Activated CD4-positive, alpha-beta T cell treated with anti-CD3 and anti-CD28 coated beads, Interleukin-2, amount 10 ng/mL, durations not matched to agents 24 days and 14 days (primary cell): ENCODE data around the gene CGB5. TPM values are rescaled to one million over a fixed set of nuclear protein-coding genes. Genes with fewer than 3 reads are reported as not detected.
"Not testable (repeated sequence)": the region's sequence is repeated elsewhere in the genome, so short reads cannot be mapped to it uniquely, and the experiment has no call there.

Experiments
- DNase-seq: peaks from one replicate; pipeline ENCODE4 v3.0.0; 2022
- H3K27ac Mint-ChIP-seq: one replicate; pipeline ENCODE4 v1.8.0; 2022; ENCODE audit warnings: mild to moderate bottlenecking, mixed read lengths
- H3K27me3 Mint-ChIP-seq: one replicate; pipeline ENCODE4 v1.8.0; 2022; ENCODE audit warnings: mixed read lengths
- H3K36me3 Mint-ChIP-seq: one replicate; pipeline ENCODE4 v1.8.0; 2022; ENCODE audit warnings: low read depth, mild to moderate bottlenecking, mixed read lengths
- H3K4me1 Mint-ChIP-seq: one replicate; pipeline ENCODE4 v1.8.0; 2021; ENCODE audit warnings: mixed read lengths
- H3K4me3 Mint-ChIP-seq: one replicate; pipeline ENCODE4 v1.8.0; 2022; ENCODE audit warnings: mild to moderate bottlenecking, moderate library complexity, mixed read lengths
- H3K9me3 Mint-ChIP-seq: one replicate; pipeline ENCODE4 v1.8.0; 2021; ENCODE audit warnings: mixed read lengths
- intact Hi-C: fragments of 100-400 bp; cut with micrococcal nuclease; formaldehyde crosslinking; loops from one replicate; pipeline ENCODE4 v1.15.1; 2023
- total RNA-seq: library from RNA; stranded (reverse); gene quantifications from 2 replicates; pipeline ENCODE4 v1.2.3, GENCODE V29; 2022

CGB5 gene
- total RNA-seq, 1 donor from 2014 or later, result not detected

DNA sequence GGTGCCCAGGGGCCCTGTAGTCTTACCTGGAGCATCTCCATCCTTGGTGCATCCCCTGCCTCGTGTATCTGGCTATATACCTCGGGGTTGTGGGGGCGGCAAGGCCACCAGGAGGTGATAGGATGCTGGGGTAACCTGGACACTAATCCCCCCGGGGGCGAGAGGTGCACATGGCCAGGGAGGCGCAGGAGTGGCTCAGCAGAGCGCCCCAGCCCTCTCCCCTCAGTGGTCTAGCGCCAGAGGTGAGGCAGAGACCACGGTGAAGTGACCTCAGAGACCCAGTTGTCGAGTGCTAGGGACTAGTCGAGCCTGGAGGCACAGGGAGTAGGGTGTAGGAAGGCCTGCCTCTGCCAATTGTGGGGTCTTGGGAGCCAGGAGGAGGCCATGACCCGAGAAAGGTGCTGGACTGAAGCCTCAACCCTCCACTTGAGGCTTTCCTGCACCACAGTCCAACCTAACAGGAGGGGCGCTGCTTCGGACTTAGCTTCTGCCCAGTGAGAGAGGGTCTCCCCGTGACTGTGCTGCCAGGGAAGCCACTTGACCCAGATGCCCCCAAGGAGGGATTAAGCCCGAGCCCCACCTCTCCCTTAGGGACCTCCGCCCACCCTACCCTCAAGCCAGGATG is 26.5 kb upstream of the CGB5 start, which contains the start of gene LHB:
Gene LHB (minus strand): TSS at position 51 of the 625 bp plus-strand sequence. CDS start 10 bp downstream, at position 41.
- Mint-ChIP-seq H3K4me3 (peak within 1 kb of the TSS; percentile 84), H3K27ac (no peak within 1 kb of the TSS), H3K9me3 (no peaks in the 10 kb centered on the region), H3K4me1 (peaks cover 20% of the 10 kb centered on the region), H3K27me3 (peaks cover 27% of the 10 kb centered on the region), H3K36me3 (peaks cover 12% of the 10 kb centered on the region)
- no peak for DNase-seq
- intact Hi-C loops, result no loop called here

DNA sequence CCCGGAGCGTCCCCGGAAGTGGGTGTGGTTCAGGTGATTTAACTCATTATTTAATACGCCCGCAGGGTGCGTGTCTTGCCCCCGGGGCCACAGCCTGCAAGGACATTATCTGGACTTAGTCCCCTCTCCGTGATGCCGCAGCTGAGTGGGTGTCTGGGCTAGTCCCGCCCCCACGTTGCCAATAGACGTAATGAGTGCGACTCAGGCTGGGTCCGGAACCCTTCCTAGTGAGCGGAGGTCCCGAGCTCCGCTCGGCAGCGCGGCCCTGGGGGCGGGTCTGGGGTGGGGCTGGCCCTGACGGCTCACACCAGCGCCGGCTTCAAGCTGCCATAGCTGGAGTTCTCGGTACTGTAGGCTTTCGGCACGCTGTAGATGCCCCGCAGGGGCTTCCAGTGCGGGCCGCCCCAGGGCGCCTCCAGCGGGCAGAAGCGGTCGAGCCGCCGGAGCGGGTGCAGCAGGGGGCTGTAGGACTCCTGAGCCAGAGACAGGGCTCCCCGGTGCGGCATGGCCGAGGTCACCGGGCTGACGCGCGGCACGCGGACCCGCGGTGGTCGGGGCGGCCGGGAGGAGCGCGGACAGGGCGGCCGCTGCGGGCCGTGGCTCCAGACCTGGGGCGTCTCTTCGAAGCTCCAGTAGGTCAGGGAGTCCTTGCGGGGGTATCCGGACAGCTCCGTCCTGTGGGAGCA is 25.8 kb upstream of the CGB5 start:
- intact Hi-C loops, result no loop called here
- Mint-ChIP-seq H3K27ac (no peak overlapping the region), H3K9me3 (no peaks in the 10 kb centered on the region), H3K27me3 (peaks cover 27% of the 10 kb centered on the region), H3K36me3 (peaks cover 9% of the 10 kb centered on the region), H3K4me3 (peak overlapping the region; percentile 84), H3K4me1 (peaks cover 20% of the 10 kb centered on the region)
- peak; percentile 89 for DNase-seq

DNA sequence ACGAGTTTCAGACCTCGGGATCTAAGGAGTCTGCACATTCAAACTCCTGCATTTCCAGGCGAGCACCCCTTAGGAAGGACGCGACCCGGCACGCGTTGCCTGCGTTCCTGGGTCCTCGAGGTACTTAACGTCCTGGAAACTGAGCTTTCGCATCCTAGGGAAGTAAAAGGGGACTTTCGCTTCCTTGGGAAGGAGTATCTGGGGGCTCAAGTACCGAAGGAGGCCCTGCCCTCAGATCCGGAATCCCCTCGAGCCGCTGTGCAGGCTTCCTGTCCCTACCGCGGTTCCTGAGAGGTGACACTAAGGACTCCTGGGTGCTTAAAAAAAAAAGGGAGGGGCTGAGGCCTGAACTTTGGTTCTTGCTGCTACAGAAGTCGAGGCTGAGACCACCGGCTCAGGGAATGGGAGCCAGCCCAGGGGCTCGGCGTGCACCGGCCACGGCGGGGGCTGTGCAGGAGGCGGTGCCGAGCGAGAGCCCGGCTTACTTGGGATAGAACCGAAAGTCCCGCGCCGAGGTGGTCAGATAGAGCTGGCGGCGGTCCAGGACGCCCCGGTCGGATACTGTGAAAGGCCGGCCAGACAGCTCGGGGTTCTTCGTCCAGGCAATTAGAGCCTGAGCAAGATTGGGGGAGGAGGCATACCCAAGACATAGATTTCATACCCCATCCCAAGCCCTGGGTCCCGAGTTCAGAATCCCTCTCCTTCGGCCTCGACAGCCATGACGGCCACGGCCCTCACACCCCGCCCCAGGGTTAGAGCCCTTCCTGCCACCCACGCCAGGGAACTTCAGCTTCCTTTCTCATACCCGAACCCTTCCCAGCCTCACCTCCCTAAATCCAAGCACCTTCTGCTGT is 25.0 kb upstream of the CGB5 start:
- Mint-ChIP-seq H3K27ac (peak overlapping the region; percentile 12), H3K27me3 (peaks cover 27% of the 10 kb centered on the region), H3K4me1 (peaks cover 20% of the 10 kb centered on the region), H3K4me3 (peak overlapping the region; percentile 84)
- H3K36me3 Mint-ChIP-seq, intact Hi-C loops, H3K9me3 Mint-ChIP-seq: not testable (repeated sequence)
- peak; percentile 76 for DNase-seq

DNA sequence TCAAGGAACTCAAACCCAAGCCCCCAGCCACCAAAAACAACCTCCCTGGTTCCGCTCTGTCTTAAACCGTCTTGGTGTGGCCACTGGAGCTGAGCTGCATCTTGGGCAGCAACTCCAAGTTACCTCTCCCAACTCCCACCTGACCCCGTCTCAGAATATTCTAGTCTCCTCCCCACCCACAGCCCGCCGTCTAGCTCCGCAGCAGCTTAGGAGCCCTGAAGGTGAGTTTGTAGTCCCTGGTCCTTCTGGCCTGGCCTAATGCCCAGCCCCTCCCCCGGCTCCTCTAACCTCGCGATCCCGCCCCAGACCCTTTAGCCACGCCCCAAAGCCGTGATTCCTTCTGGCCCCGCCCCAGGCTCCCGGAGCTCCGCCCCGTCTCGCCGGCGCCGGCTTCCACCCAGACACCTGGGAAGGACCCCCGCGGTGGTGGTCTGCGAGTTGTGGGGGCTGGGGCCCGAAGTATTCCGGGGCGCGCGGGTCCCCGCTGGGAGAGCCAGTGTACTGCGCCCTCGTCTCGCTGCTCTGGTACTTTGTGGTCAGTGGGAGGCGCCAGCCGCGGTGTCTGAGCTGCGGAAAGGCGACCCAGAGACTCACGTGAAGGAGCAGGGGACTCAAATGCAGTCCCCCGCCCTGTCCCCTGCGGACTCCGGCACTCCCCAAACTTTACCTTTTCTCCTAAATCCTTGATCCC is 24.3 kb upstream of the CGB5 start:
- Mint-ChIP-seq H3K27me3 (peaks cover 27% of the 10 kb centered on the region), H3K27ac (peak overlapping the region; percentile 12), H3K9me3 (no peaks in the 10 kb centered on the region), H3K4me1 (peaks cover 20% of the 10 kb centered on the region), H3K4me3 (peak overlapping the region; percentile 84), H3K36me3 (peaks cover 5% of the 10 kb centered on the region)
- intact Hi-C loops, result no loop called here
- DNase-seq, result peak; percentile 90

DNA sequence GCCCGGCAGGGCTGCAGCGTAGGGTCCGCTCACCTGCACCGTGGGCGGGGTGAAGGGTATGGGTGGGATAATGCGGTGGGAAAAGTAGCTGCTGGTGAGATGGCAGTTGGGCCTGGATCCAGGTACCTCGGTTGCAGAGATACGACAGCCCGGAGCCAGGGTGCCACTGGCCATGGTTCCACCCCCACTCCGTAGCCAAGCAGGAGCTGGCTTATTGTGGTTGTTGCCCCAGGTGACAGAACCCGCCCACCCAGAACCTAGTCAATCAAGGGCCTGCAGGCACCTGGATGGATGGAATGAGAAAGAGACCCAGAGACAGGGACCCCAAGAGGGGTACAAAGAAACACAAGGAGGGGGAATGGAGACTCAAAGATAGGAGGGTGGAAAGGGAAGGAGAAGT is 23.3 kb upstream of the CGB5 start:
- peaks cover 20% of the 10 kb centered on the region for H3K4me1 Mint-ChIP-seq
- H3K9me3 Mint-ChIP-seq, result no peaks in the 10 kb centered on the region
- intact Hi-C loops, result no loop called here
- H3K4me3 Mint-ChIP-seq, result peak overlapping the region; percentile 84
- H3K27ac Mint-ChIP-seq, result no peak overlapping the region
- peaks cover 27% of the 10 kb centered on the region for H3K27me3 Mint-ChIP-seq
- DNase-seq, result no peak
- peaks cover 5% of the 10 kb centered on the region for H3K36me3 Mint-ChIP-seq

DNA sequence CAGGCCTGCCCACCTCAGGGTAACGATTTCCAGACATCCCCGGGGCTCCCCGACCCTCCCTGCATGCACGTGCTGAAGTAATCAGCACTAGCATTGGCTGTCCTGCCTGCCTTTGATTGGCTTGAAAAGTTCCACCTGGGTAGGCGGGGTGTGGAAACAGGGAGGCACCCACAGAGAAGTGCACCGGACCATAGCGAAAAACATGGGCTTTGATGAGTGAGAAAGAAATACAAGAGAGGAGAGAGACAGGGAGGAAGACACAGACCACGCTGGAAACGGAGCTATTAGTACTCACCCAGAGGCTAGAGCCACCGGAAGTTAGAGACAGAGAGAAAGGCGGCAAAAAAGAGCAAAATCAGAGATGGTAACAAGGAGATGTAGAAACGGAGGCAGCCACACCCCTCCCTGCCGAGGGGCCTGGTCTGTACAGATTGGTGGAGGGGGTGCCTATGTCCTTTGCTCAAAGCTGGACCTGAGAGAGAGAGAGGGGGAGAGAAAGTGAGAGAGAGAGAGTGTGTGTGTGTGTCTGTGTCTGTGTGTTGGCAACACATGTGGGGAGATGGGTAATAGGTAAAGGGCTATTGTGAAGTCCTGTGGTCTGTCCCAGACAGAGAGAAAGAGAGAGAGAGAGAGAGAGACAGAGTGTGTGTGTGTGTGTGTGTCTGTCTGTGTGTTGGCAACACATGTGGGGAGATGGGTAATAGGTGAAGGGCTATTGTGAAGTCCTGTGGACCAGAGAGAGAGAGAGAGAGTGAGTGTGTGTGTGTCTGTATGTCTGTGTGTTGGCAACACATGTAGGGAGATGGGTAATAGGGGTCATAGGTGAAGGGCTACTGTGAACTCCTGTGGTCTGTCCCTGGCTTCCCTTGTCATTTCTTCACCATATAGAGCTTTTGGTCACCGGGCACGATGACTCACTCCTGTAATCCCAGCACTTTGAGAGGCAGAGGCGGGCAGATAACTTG is 22.4 kb upstream of the CGB5 start:
- Mint-ChIP-seq H3K4me1 (peaks cover 20% of the 10 kb centered on the region), H3K27ac (no peak overlapping the region), H3K4me3 (no peak overlapping the region), H3K9me3 (no peaks in the 10 kb centered on the region), H3K36me3 (no peaks in the 10 kb centered on the region), H3K27me3 (peaks cover 27% of the 10 kb centered on the region)
- no peak for DNase-seq
- intact Hi-C loops, result no loop called here

DNA sequence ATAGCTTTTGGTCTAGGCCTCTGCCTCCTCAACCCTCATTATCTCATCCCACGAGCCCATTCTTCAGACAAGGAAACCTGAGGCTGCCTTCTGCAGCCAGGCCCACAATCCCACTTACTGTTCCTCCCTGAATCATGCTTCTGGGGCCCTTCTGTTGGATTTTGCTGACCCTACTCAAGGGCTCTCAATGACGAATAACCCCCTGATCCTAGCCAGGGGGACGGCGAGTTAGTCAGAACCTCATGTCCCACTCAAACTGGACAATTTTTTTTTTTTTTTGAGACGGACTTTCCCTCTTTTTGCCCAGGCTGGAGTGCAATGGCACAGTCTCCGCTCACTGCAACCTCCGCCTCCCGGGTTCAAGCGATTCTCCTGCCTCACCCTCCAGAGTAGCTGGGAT is 21.5 kb upstream of the CGB5 start:
- Mint-ChIP-seq H3K36me3 (no peaks in the 10 kb centered on the region), H3K4me3 (no peak overlapping the region), H3K4me1 (peaks cover 20% of the 10 kb centered on the region), H3K9me3 (no peaks in the 10 kb centered on the region), H3K27me3 (peaks cover 27% of the 10 kb centered on the region), H3K27ac (no peak overlapping the region)
- DNase-seq, result no peak
- intact Hi-C loops, result no loop called here

DNA sequence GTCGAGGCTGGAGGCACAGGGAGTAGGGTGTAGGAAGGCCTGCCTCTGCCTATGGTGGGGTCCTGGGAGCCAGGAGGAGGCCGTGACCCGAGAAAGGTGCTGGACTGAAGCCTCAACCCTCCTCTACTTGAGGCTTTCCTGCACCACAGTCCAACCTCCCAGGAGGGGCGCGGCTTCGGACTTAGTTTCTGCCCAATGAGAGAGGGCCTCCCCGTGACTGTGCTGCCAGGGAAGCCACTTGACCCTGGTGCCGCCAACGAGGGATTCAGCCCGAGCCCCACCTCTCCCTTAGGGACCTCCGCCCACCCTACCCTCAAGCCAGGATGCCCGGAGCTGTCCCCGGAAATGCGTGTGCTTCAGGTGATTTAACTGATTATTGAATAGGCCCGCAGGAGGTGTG is 19.4 kb upstream of the CGB5 start, which contains the start of gene CGB3:
Gene CGB3 (minus strand): TSS at position 101 of the 400 bp plus-strand sequence. CDS start 362 bp downstream, outside the sequence.
- H3K9me3 Mint-ChIP-seq, H3K27ac Mint-ChIP-seq, DNase-seq, intact Hi-C loops, H3K36me3 Mint-ChIP-seq, H3K4me3 Mint-ChIP-seq: not testable (repeated sequence)
- Mint-ChIP-seq H3K4me1 (peaks cover 11% of the 10 kb centered on the region), H3K27me3 (peaks cover 20% of the 10 kb centered on the region)

DNA sequence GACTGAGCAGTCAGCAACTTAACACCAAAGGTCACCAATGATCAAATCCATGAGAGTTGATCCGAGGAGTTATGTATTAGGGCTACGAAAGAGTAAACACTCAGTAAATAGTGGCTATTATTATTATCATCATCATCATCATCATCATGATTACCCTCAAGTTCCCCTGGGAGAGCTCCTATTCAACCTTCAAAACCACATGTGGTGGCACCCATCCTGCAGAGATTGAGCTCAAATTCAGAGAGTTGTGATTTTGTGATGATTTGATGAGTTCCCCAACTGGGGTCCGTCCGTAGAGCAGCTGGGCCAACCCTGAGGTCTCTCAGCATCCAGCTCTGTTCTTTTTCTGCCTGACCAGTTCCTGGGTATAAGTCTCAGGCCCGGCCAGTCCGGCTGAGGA is 18.6 kb upstream of the CGB5 start:
- H3K9me3 Mint-ChIP-seq, H3K27ac Mint-ChIP-seq, H3K4me1 Mint-ChIP-seq, DNase-seq, H3K36me3 Mint-ChIP-seq, H3K4me3 Mint-ChIP-seq, intact Hi-C loops: not testable (repeated sequence)
- H3K27me3 Mint-ChIP-seq, result peaks cover 14% of the 10 kb centered on the region

DNA sequence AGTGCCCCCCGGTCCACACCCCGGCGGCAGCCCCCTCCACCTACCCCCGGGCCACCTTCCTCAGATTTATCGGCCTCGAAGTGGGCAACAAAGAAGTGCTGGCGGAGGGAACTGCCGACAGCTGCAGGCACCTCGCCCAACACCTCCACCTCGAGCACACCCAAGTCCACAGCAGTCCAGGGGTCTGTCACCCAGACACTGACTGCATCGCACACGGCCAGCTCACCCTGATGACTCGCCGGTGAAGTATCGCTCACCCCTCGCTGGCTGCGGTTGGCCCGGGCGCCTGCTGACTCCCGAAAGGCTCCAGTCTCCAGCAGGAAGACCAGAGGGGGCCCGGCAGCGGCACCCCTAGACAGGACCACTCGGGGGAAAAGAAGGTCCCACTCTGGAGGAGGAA is 18.0 kb upstream of the CGB5 start:
- intact Hi-C loops, H3K9me3 Mint-ChIP-seq, H3K27ac Mint-ChIP-seq, H3K4me3 Mint-ChIP-seq, H3K4me1 Mint-ChIP-seq, H3K36me3 Mint-ChIP-seq, DNase-seq: not testable (repeated sequence)
- peaks cover 10% of the 10 kb centered on the region for H3K27me3 Mint-ChIP-seq

DNA sequence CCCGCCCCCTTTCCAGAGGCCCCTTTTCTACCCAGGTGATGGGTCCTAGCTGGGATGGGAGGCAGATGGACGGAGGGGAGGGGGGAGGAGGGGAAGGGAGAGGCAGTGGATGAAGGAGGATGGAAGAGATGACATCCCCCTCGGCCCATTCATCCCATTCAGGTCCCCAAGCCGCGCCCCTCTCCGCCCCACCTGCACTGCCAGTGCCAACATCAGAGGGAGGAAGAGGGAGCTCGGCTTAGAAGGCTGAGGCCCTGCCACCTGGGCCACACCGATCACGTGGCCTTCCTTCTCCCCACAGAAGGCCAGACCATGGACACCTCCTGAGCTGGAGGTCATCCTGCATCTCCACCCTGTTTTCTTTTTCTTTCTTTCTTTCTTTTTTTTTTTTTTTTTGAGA is 15.0 kb upstream of the CGB5 start:
- H3K4me3 Mint-ChIP-seq, H3K4me1 Mint-ChIP-seq, H3K27ac Mint-ChIP-seq, H3K27me3 Mint-ChIP-seq, H3K36me3 Mint-ChIP-seq, intact Hi-C loops, DNase-seq, H3K9me3 Mint-ChIP-seq: not testable (repeated sequence)

DNA sequence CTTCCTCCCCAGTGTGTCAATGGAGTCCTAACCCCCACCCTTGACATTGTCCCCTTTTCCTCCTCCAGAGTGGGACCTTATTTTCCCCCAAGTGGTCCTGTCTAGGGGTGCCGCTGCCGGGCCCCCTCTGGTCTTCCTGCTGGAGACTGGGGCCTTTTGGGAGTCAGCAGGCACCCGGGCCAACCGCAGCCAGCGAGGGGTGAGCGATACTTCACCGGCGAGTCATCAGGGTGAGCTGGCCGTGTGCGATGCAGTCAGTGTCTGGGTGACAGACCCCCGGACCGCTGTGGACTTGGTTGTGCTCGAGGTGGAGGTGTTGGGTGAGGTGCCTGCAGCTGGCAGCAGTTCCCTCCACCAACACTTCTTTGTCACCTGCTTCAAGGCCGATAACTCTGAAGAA is 13.9 kb upstream of the CGB5 start:
- DNase-seq, H3K4me1 Mint-ChIP-seq, H3K27me3 Mint-ChIP-seq, H3K4me3 Mint-ChIP-seq, H3K36me3 Mint-ChIP-seq, H3K9me3 Mint-ChIP-seq, intact Hi-C loops, H3K27ac Mint-ChIP-seq: not testable (repeated sequence)

DNA sequence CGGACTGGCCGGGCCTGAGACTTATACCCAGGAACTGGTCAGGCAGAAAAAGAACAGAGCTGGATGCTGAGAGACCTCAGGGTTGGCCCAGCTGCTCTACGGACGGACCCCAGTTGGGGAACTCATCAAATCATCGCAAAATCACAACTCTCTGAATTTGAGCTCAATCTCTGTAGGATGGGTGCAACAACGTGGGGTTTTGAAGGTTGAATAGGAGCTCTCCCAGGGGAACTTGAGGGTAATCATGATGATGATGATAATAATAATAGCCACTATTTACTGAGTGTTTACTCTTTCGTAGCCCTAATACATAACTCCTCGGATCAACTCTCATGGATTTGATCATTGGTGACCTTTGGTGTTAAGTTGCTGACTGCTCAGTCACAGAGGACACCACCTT is 13.3 kb upstream of the CGB5 start:
- H3K4me1 Mint-ChIP-seq, H3K36me3 Mint-ChIP-seq, DNase-seq, H3K27me3 Mint-ChIP-seq, H3K27ac Mint-ChIP-seq, H3K4me3 Mint-ChIP-seq, intact Hi-C loops, H3K9me3 Mint-ChIP-seq: not testable (repeated sequence)
